Measurements from ENCODE around the gene CCDC9.

Gene CCDC9

GRCh38 chr19:47253467-47253881 is 2.9 kb upstream of the CCDC9 start:
- no peak for TF ChIP-seq TAF1 (IDR thresholded peaks at IDR 0.05; ENCODE audit: borderline replicate concordance, insufficient read depth, low read length)
- no peak for TF ChIP-seq FOXP2 (optimal IDR thresholded peaks at IDR 0.05; ENCODE audit: borderline replicate concordance, extremely low read depth, extremely low read length, insufficient read depth)
- TF ChIP-seq REST (IDR thresholded peaks at IDR 0.05; ENCODE audit: insufficient read depth in 1 of 2, low read depth in 2 of 2, low read length in 2 of 2): no peak
- TF ChIP-seq POLR2AphosphoS5 (IDR thresholded peaks at IDR 0.05; ENCODE audit: low read depth, low read length): no peak
- no peak for TF ChIP-seq SIN3A (IDR thresholded peaks at IDR 0.05; ENCODE audit: borderline replicate concordance, insufficient read depth, low read length)

DNA sequence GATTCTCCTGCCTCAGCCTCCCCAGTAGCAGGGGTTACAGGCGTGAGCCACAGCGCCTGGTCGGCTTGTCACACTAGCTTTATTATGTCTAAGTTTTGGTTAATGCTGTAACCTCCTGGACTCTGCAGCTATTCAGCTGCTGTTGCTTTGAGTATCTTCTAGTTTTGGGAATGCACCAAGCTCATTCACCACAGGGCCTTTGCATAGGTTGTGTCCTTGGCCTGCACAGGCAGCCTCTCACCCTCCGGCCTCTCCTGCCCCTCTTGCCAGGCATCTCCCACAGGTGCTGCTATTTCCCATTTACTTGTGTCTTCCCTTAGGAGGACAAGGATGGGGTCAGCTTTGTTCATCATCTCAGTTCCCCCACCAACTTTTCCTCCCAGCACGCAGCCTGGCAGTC is 2.4 kb upstream of the CCDC9 start:
- no peak for TF ChIP-seq TAF1 (IDR thresholded peaks at IDR 0.05; ENCODE audit: borderline replicate concordance, insufficient read depth, low read length)
- TF ChIP-seq FOXP2 (optimal IDR thresholded peaks at IDR 0.05; ENCODE audit: borderline replicate concordance, extremely low read depth, extremely low read length, insufficient read depth): no peak
- TF ChIP-seq REST (IDR thresholded peaks at IDR 0.05; ENCODE audit: insufficient read depth in 1 of 2, low read depth in 2 of 2, low read length in 2 of 2): no peak
- no peak for TF ChIP-seq SIN3A (IDR thresholded peaks at IDR 0.05; ENCODE audit: borderline replicate concordance, insufficient read depth, low read length)
- no peak for TF ChIP-seq POLR2AphosphoS5 (IDR thresholded peaks at IDR 0.05; ENCODE audit: low read depth, low read length)

- no peak for TF ChIP-seq TAF1 (IDR thresholded peaks at IDR 0.05; ENCODE audit: borderline replicate concordance, insufficient read depth, low read length)
- TF ChIP-seq FOXP2 (optimal IDR thresholded peaks at IDR 0.05; ENCODE audit: borderline replicate concordance, extremely low read depth, extremely low read length, insufficient read depth): peak; percentile 1
- TF ChIP-seq SIN3A (IDR thresholded peaks at IDR 0.05; ENCODE audit: borderline replicate concordance, insufficient read depth, low read length): 0 out of 2 replicates have a peak, but pooled peaks have one; percentile 1
These were observed 527 bp downstream of the CCDC9 start for GRCh38 chr19:47256693-47257410.

DNA sequence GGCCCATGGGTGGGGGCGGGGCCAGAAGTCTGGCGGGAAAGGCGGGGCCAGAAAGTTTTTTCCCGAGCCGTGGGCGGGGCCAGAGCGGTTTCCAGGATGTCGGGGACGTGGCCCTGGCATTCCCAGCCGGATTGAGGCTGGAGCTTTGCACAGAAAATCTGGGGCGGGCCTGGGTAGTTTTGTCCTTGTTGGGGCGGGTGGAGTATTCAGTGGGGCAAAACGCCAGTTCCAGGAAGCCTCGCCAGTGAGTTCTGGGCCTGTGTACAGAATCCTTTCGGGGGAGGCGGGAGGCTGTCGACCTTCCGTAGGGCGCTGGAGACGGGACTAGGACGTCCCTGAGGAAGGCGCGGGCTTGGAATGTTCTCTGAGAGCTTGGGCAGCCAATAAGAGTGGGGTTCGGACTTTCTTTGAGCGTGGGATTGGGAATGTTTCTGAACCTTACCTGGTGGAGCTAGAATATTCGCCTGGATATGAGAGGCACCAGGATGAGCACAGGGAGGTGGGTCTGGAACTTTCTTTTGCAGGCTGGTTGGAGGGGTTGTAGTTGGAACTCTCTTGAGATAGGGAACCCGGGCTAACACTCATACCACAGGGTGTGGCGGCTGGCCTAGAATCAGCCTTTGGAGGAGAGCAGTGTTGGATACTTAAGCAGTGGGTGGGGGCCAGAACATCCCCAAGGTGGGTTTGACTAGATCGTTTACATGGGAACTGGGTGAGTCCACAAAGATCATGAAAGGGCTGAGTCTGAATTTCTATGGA is 1.3 kb downstream of the CCDC9 start:
- TF ChIP-seq FOXP2 (optimal IDR thresholded peaks at IDR 0.05; ENCODE audit: borderline replicate concordance, extremely low read depth, extremely low read length, insufficient read depth): no peak
- TF ChIP-seq TAF1 (IDR thresholded peaks at IDR 0.05; ENCODE audit: borderline replicate concordance, insufficient read depth, low read length): 0 out of 2 replicates have a peak, but pooled peaks have one; percentile 53
- TF ChIP-seq SIN3A (IDR thresholded peaks at IDR 0.05; ENCODE audit: borderline replicate concordance, insufficient read depth, low read length): peak; percentile 55; the same call in 1 of the 2 replicates
- TF ChIP-seq POLR2AphosphoS5 (IDR thresholded peaks at IDR 0.05; ENCODE audit: low read depth, low read length): peak; percentile 82; the same call in 1 of the 2 replicates

DNA sequence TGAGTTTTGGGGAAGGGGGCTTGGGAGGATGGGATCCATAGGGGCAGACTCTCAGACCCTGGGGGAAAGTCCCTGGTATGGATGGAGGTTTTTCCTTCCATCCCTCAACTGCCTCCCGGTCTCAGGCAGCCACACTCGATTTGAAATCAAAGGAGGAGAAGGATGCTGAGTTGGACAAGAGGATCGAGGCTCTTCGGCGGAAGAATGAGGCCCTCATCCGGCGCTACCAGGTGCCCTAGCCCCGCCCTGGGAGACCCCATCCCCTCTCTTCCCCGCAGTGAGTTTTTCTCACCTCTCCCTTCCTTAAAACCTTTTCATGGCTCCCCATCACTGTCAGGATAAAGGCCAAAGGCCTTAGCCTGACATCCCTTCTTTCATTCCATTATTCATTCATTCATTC is 2.1 kb downstream of the CCDC9 start:
- TF ChIP-seq REST (IDR thresholded peaks at IDR 0.05; ENCODE audit: insufficient read depth in 1 of 2, low read depth in 2 of 2, low read length in 2 of 2) (no peak), POLR2AphosphoS5 (IDR thresholded peaks at IDR 0.05; ENCODE audit: low read depth, low read length) (no peak), TAF1 (IDR thresholded peaks at IDR 0.05; ENCODE audit: borderline replicate concordance, insufficient read depth, low read length) (no peak), FOXP2 (optimal IDR thresholded peaks at IDR 0.05; ENCODE audit: borderline replicate concordance, extremely low read depth, extremely low read length, insufficient read depth) (no peak)

Measured in PFSK-1 (cell line).